B cell (primary cell): Measurements from ENCODE around the gene RASA4B. TPM values are rescaled to one million over a fixed set of nuclear protein-coding genes. Genes with fewer than 3 reads are reported as not detected.

Experiments used
- ATAC-seq: fragments of 200-7000 bp; cut with Tn5 transposase; one replicate; pipeline ENCODE4 v1.10.0; 2021; ENCODE audit warnings: low read depth, mild to moderate bottlenecking, moderate number of reproducible peaks, moderate library complexity
- CTCF ChIA-PET: fragments of 350-600 bp; sonication (Branson Sonifier 250); formaldehyde crosslinking; loops from one replicate; lab custom pipeline; 2021; ENCODE audit warnings: antibody characterized with exemption, inconsistent platforms; lab: Charles Lee
- POLR2A ChIA-PET: fragments of 350-600 bp; sonication (Branson Sonifier 250); formaldehyde crosslinking; loops from one replicate; lab custom pipeline; 2021; ENCODE audit warnings: antibody characterized with exemption; lab: Charles Lee
- DNase-seq: peaks from one replicate; pipeline ENCODE4 v3.0.0; 2013
- H2AFZ ChIP-seq: 2 replicates; pipeline ENCODE4 v1.6.1; 2012; ENCODE audit warnings: mild to moderate bottlenecking, low read depth, low read length; ENCODE audit not compliant: insufficient read depth, poor library complexity, severe bottlenecking
- H3K27ac ChIP-seq, 2 donors: 1 replicate in 1 of 2; 2 replicates in 1 of 2; pipeline ENCODE4 v1.5.1; 2012 to 2013; ENCODE audit warnings: low read length in 2 of 2, mild to moderate bottlenecking in 2 of 2, moderate library complexity in 1 of 2
- H3K27me3 ChIP-seq, 4 experiments: fragments of 200-600 bp in 1 of 4; sonication (generic) in 1 of 4; replicated peaks in 1 of 4; 1 replicate in 2 of 4; 2 replicates in 2 of 4; pipeline versions ENCODE4 v1.6.1 to v1.7.0; 2013 to 2016; ENCODE audit warnings: low read length in 3 of 4, mild to moderate bottlenecking in 2 of 4, mixed read lengths in 1 of 4, moderate library complexity in 1 of 4; ENCODE audit not compliant: insufficient read depth in 4 of 4, control insufficient read depth in 3 of 4; ENCODE audit errors: control extremely low read depth in 1 of 4
- H3K36me3 ChIP-seq, 2 experiments: replicated peaks in 1 of 2; 1 replicate in 1 of 2; 2 replicates in 1 of 2; pipeline versions ENCODE4 v1.6.1 to v1.7.1; 2013; ENCODE audit warnings: low read length in 1 of 2; ENCODE audit not compliant: insufficient read depth in 2 of 2, control insufficient read depth in 1 of 2; ENCODE audit errors: control extremely low read depth in 1 of 2, extremely low read depth in 1 of 2
- H3K4me1 ChIP-seq, 2 donors: fragments of 200-600 bp in 1 of 2; sonication (generic) in 1 of 2; 1 replicate in 1 of 2; 2 replicates in 1 of 2; pipeline versions ENCODE4 v1.5.1 to v1.6.1; 2013 to 2017; ENCODE audit warnings: low read length in 2 of 2; ENCODE audit not compliant: control insufficient read depth in 2 of 2, insufficient read depth in 2 of 2
- H3K4me2 ChIP-seq: replicated peaks from 2 replicates; pipeline ENCODE3; 2012; ENCODE audit warnings: mild to moderate bottlenecking, low read depth, low read length; ENCODE audit not compliant: poor library complexity, severe bottlenecking
- H3K4me3 ChIP-seq, 5 experiments: fragments of 200-600 bp in 1 of 5; sonication (generic) in 1 of 5; 1 replicate in 3 of 5; 2 replicates in 2 of 5; pipeline versions ENCODE4 v1.5.1 to v1.7.0; 2011 to 2016; ENCODE audit warnings: low read length in 4 of 5, mild to moderate bottlenecking in 4 of 5, low read depth in 2 of 5, control low read depth in 1 of 5, moderate library complexity in 1 of 5; ENCODE audit not compliant: insufficient read depth in 1 of 5; ENCODE audit errors: control extremely low read depth in 1 of 5, extremely low read depth in 1 of 5
- H3K79me2 ChIP-seq: fragments of 200-600 bp; sonication (generic); one replicate; pipeline ENCODE4 v1.6.0; 2016; ENCODE audit warnings: low read length; ENCODE audit not compliant: control insufficient read depth, insufficient read depth
- H3K9ac ChIP-seq: fragments of 200-600 bp; sonication (generic); 2 replicates; pipeline ENCODE4 v1.6.1; 2017; ENCODE audit warnings: mild to moderate bottlenecking, low read length, moderate library complexity
- H3K9me3 ChIP-seq, 3 donors: one replicate each; pipeline versions ENCODE4 v1.6.1 to v1.7.1; 2013; ENCODE audit warnings: low read length in 2 of 3; ENCODE audit not compliant: control insufficient read depth in 2 of 3, insufficient read depth in 1 of 3; ENCODE audit errors: control extremely low read depth in 1 of 3
- H4K20me1 ChIP-seq: 2 replicates; pipeline ENCODE4 v1.6.0; 2012; ENCODE audit warnings: mild to moderate bottlenecking, low read length; ENCODE audit not compliant: insufficient read depth, control insufficient read depth, poor library complexity, severe bottlenecking
- H3K27ac Mint-ChIP-seq: one replicate; pipeline ENCODE4 v1.8.0; 2021; ENCODE audit warnings: mixed read lengths
- H3K27me3 Mint-ChIP-seq: one replicate; pipeline ENCODE4 v1.8.0; 2021; ENCODE audit warnings: mixed read lengths
- H3K4me1 Mint-ChIP-seq: one replicate; pipeline ENCODE4 v1.8.0; 2021; ENCODE audit warnings: mixed read lengths
- H3K4me3 Mint-ChIP-seq: one replicate; pipeline ENCODE4 v1.8.0; 2021; ENCODE audit warnings: mixed read lengths
- H3K9me3 Mint-ChIP-seq: one replicate; pipeline ENCODE4 v1.8.0; 2022; ENCODE audit warnings: mixed read lengths; ENCODE audit not compliant: insufficient read depth
- CTCF ChIP-seq: fragments of 200-600 bp; IDR thresholded peaks from one replicate; pipeline ENCODE4 v1.8.0; 2022; ENCODE audit warnings: antibody characterized with exemption, mild to moderate bottlenecking
- EZH2 ChIP-seq: IDR thresholded peaks from 2 replicates; pipeline ENCODE4 v1.6.1; 2012; ENCODE audit warnings: borderline replicate concordance, low read depth, mild to moderate bottlenecking, moderate library complexity, low read length; ENCODE audit not compliant: insufficient read depth, poor library complexity, severe bottlenecking
- WGBS: methylation state at CpG from one replicate; pipeline ENCODE4 v1.1.5; 2013; ENCODE audit warnings: missing lambda C conversion rate; ENCODE audit not compliant: insufficient coverage; 5-methylcytosine and 5-hydroxymethylcytosine counted together
- intact Hi-C: fragments of 100-400 bp; cut with micrococcal nuclease; formaldehyde crosslinking; loops from one replicate; pipeline ENCODE4 v1.10.0; 2022
- polyA plus RNA-seq: library from polyadenylated mRNA; depleted of rRNA; stranded (reverse); fragments of >200 nt; gene quantifications from 2 replicates; pipeline ENCODE4 v1.2.3, GENCODE V29; 2012
- total RNA-seq, 2 donors: library from RNA; stranded (reverse); fragments of 120-200 nt in 1 of 2; gene quantifications; 1 replicate in 1 of 2; 2 replicates in 1 of 2; pipeline versions ENCODE4 v1.2.3 to v1.2.4, GENCODE V29; 2013 to 2022

The RASA4B gene
- total and polyA plus RNA-seq, 2 donors (not counting 1 experiment from before 2014, with no cell fraction given), result 15.6 to 26.4 TPM

GRCh38 chr7:102452451-102452850 lies 65.1 kb downstream of the RASA4B start:
- no peak for ATAC-seq
- intact Hi-C loops, result no loop called here

DNA sequence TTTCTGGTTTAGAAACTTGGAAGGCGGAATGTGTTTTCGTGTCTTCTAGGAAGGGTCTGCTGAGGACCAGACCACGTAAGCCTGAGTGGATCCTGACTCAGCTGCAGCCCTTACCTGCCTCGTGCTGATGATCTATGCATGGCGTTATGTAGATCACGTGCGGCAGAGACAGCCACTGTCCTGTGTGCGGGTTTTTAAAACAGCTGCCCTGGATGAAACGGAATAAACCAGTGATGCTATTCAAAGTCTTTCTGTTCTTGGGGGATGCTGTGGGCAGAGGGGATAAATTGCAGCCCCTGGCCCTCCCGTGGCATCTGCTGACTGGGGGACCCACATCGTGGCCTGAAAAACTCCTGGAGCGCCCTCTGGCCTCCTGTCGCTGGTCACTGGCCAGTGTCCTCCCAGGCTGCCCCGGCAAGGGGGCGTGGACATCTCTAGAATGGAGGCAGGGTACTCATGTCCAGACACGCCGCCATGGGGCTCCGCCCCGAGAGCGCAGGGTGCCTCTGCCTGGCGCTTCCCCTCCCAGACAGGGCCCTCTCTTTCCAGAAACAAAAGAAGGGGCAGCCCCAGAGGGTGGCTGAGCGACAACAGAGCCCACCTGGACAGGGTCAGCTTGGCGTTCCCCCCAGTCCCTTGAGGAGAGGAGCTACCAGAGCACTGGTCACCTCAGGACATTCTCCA lies 66.1 kb downstream of the RASA4B start:
- peaks cover 0 to 35% of the 10 kb centered on the region in 2 experiments for H3K36me3 ChIP-seq
- POLR2A ChIA-PET, result interaction anchor here (0.6 to 2.0 kb wide), 7 partner anchors 13 to 39 kb away, joined by 3 to 11 read pairs (median 4); no protein-coding TSS in a partner anchor
- no peak overlapping the region for H3K27ac ChIP-seq
- H3K9me3 ChIP-seq, result no peaks in the 10 kb centered on the region
- H2AFZ ChIP-seq, result no peak overlapping the region
- Mint-ChIP-seq H3K4me1 (peaks cover 17% of the 10 kb centered on the region), H3K27me3 (no peaks in the 10 kb centered on the region), H3K27ac (peak overlapping the region; percentile 10), H3K4me3 (no peak overlapping the region), H3K9me3 (no peaks in the 10 kb centered on the region)
- peaks cover 59% of the 10 kb centered on the region for H4K20me1 ChIP-seq
- DNase-seq, result no peak
- no peak for ATAC-seq
- peaks cover 38% of the 10 kb centered on the region for H3K79me2 ChIP-seq
- H3K4me1 ChIP-seq, result peaks cover 5 to 12% of the 10 kb centered on the region in 2 donors
- H3K4me3 ChIP-seq, result no peak overlapping the region
- H3K9ac ChIP-seq, result no peak overlapping the region
- CTCF ChIA-PET, result interaction anchor here (0.6 to 46.3 kb wide), 11 partner anchors 10 to 172 kb away, joined by 3 to 1182 read pairs (median 4); partner anchors contain the start of gene PRKRIP1
- intact Hi-C loops, result no loop called here
- H3K4me2 ChIP-seq, result no peak overlapping the region
- H3K27me3 ChIP-seq, result no peaks in the 10 kb centered on the region
- WGBS, result 90% methylated on average over 23 of the region's 23 CpGs
- TF ChIP-seq CTCF (no peak), EZH2 (no peak)

More at GRCh38 chr7:102452451-102452850, 65.1 kb downstream of the RASA4B start:
- ChIA-PET CTCF (interaction anchor here (0.9 to 46.3 kb wide), 8 partner anchors 11 to 172 kb away, joined by 3 to 1182 read pairs (median 5); partner anchors contain the start of gene PRKRIP1), POLR2A (interaction anchor here (0.6 to 1.5 kb wide), 6 partner anchors 11 to 56 kb away, joined by 3 to 9 read pairs (median 4); partner anchors contain the start of gene PRKRIP1)
- Mint-ChIP-seq H3K4me1 (peaks cover 10% of the 10 kb centered on the region), H3K27me3 (no peaks in the 10 kb centered on the region), H3K4me3 (no peak overlapping the region), H3K9me3 (no peaks in the 10 kb centered on the region), H3K27ac (no peak overlapping the region)
- Histone ChIP-seq H2AFZ (no peak overlapping the region), H3K4me3 (no peak overlapping the region), H3K79me2 (peaks cover 33% of the 10 kb centered on the region), H3K27ac (no peak overlapping the region), H3K9me3 (no peaks in the 10 kb centered on the region), H3K4me2 (no peak overlapping the region), H3K36me3 (peaks cover 0 to 32% of the 10 kb centered on the region in 2 experiments), H3K4me1 (peaks cover 5 to 8% of the 10 kb centered on the region in 2 donors), H3K27me3 (no peaks in the 10 kb centered on the region), H4K20me1 (peaks cover 49% of the 10 kb centered on the region), H3K9ac (no peak overlapping the region)
- no peak for TF ChIP-seq EZH2
- WGBS, result 95% methylated on average over 4 of the region's 6 CpGs
- DNase-seq, result no peak
